SK-N-MC (cell line): ENCODE data around the gene DUSP9.

Experiments
- EZH2 ChIP-seq: fragments of 200-600 bp; sonication (generic); IDR thresholded peaks from one replicate; pipeline ENCODE4 v1.6.1; 2017; ENCODE audit warnings: antibody characterized with exemption
- FOXP2 ChIP-seq: optimal IDR thresholded peaks from 2 replicates; pipeline ENCODE3; 2011; ENCODE audit warnings: mild to moderate bottlenecking, moderate library complexity; ENCODE audit not compliant: insufficient read depth; ENCODE audit errors: extremely low read length, control extremely low read depth
- POLR2AphosphoS5 ChIP-seq: IDR thresholded peaks from 2 replicates; pipeline ENCODE4 v1.6.1; 2012; ENCODE audit warnings: mild to moderate bottlenecking, low read depth, low read length, borderline replicate concordance

DNA sequence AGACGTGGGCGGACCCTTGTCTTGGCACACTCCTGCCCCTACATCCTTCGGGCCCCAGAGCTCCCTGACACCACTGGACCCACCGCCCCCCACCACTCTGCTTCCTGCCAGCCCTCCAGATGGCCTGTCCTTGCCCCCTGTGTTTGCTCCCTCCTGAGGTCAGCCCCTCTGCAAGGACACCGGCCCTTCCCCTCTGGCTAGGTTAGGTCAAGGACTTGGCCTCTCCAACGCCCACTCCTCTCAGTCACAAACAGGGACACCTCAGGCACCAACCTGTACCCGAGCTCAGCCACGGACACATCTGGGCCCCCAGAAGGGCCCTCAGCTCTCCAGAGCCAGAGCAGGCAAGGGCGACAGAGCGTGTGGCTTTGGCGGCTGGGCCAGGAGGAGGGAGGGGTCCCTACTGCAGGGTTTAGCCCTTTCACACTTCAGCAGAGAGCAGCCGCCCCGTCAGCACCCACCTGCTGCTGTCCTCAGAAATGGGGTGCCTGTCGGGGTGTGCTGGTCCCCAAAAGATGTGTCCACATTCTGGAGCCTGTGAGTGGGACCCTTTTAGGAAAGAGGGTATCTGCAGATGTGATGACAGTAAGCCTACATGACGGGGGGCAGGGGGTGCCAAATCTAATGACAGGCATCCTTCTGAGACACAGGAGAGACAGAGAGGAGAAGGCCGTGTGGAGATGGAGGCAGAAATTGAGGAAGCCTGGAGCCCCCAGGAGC lies 23.5 kb upstream of the DUSP9 start:
- TF ChIP-seq EZH2, result no peak
- TF ChIP-seq POLR2AphosphoS5, result no peak
- TF ChIP-seq FOXP2, result no peak
